GM18511 (cell line): Measurements from ENCODE around the gene HID1.
"Not testable (repeated sequence)": the region's sequence is repeated elsewhere in the genome, so short reads cannot be mapped to it uniquely, and the experiment has no call there.

Experiments
- ATAC-seq: cut with Tn5 transposase; IDR thresholded peaks from one replicate; pipeline ENCODE4 v1.9.1; 2021; ENCODE audit warnings: mild to moderate bottlenecking, moderate library complexity; ENCODE audit not compliant: unreplicated experiment

The HID1 gene

GRCh38 chr17:74972107-74972972 is at the start of gene HID1:
TSS of gene HID1 (minus strand) at chr17:74972759. CDS start at chr17:74972656, 103 bp downstream.
- no peak for ATAC-seq

GRCh38 chr17:75020331-75021110 is 48.0 kb upstream of the HID1 start:
- ATAC-seq, result no peak

GRCh38 chr17:75019710-75020109 is 47.2 kb upstream of the HID1 start:
- no peak for ATAC-seq

GRCh38 chr17:75019146-75019545 is 46.6 kb upstream of the HID1 start:
- no peak for ATAC-seq

GRCh38 chr17:75013092-75013559 is 40.6 kb upstream of the HID1 start:
- ATAC-seq, result no peak

- peak; percentile 91 for ATAC-seq
Observed at GRCh38 chr17:75012346-75013091, 40.0 kb upstream of the HID1 start, which contains the start of gene MRPL58. TSS of gene MRPL58 (plus strand) at chr17:75012670. CDS start at chr17:75012687, 17 bp downstream.

- no peak for ATAC-seq
Observed at GRCh38 chr17:75012096-75012345, 39.5 kb upstream of the HID1 start.

GRCh38 chr17:75011401-75012095 is 39.0 kb upstream of the HID1 start:
- ATAC-seq, result no peak

- no peak for ATAC-seq
Observed at GRCh38 chr17:75010683-75011400, 38.3 kb upstream of the HID1 start.

- no peak for ATAC-seq
Observed at GRCh38 chr17:75009139-75009724, 36.7 kb upstream of the HID1 start.

- no peak for ATAC-seq
Observed at GRCh38 chr17:75008373-75008772, 35.8 kb upstream of the HID1 start.

GRCh38 chr17:75006653-75007052 is 34.1 kb upstream of the HID1 start:
- no peak for ATAC-seq

GRCh38 chr17:75006084-75006483 is 33.5 kb upstream of the HID1 start:
- not testable (repeated sequence) for ATAC-seq

- ATAC-seq, result no peak
Observed at GRCh38 chr17:75005291-75005690, 32.7 kb upstream of the HID1 start.

GRCh38 chr17:75004371-75004770 is 31.8 kb upstream of the HID1 start:
- no peak for ATAC-seq

GRCh38 chr17:75003957-75004355 is 31.4 kb upstream of the HID1 start:
- ATAC-seq, result no peak

- ATAC-seq, result no peak
Observed at GRCh38 chr17:75003070-75003956, 30.8 kb upstream of the HID1 start.

- ATAC-seq, result no peak
Observed at GRCh38 chr17:75001915-75002843, 29.6 kb upstream of the HID1 start.
